Keratinocyte (primary cell): ENCODE data around the gene TMED6.

Experiments used
- EZH2 ChIP-seq: IDR thresholded peaks from one replicate; pipeline ENCODE4 v1.6.1; 2012; ENCODE audit warnings: inconsistent platforms, mild to moderate bottlenecking, low read length, moderate library complexity
- TF ChIP-seq, protein P1 (sequence below), 3 experiments: IDR thresholded peaks in 1 of 3; conservative IDR thresholded peaks in 1 of 3; optimal IDR thresholded peaks in 1 of 3; 2 replicates in 2 of 3; 3 replicates in 1 of 3; pipeline versions ENCODE3 to v1.5.1; 2011; ENCODE audit warnings: low read length in 3 of 3, mild to moderate bottlenecking in 3 of 3, moderate library complexity in 2 of 3, control low read depth in 1 of 3, inconsistent platforms in 1 of 3; ENCODE audit not compliant: insufficient read depth in 2 of 3; ENCODE audit errors: extremely low read depth in 1 of 3

DNA sequence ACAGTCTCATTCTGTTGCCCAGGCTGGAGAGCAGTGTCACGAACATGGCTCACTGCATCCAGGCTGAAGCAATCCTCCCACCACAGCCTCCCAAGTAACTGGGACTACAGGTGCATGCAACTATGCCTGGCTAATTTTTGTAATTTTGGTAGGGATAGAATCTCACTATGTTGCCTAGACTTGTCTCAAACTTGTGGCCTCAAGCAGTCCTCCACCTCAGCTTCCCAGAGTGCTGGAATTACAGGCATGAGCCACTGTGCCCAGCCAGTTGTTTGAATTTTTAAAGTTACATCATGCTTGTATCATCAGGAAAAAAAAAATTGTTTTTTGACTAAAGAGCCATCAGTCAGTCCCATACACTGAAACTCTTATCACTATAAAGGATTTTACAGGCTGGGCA is 57.5 kb downstream of the TMED6 start:
- TF ChIP-seq, protein P1, sequence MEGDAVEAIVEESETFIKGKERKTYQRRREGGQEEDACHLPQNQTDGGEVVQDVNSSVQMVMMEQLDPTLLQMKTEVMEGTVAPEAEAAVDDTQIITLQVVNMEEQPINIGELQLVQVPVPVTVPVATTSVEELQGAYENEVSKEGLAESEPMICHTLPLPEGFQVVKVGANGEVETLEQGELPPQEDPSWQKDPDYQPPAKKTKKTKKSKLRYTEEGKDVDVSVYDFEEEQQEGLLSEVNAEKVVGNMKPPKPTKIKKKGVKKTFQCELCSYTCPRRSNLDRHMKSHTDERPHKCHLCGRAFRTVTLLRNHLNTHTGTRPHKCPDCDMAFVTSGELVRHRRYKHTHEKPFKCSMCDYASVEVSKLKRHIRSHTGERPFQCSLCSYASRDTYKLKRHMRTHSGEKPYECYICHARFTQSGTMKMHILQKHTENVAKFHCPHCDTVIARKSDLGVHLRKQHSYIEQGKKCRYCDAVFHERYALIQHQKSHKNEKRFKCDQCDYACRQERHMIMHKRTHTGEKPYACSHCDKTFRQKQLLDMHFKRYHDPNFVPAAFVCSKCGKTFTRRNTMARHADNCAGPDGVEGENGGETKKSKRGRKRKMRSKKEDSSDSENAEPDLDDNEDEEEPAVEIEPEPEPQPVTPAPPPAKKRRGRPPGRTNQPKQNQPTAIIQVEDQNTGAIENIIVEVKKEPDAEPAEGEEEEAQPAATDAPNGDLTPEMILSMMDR (optimal IDR thresholded peaks at IDR 0.05 in 1 of 3, IDR thresholded peaks at IDR 0.05 in 1 of 3, conservative IDR thresholded peaks at IDR 0.05 in 1 of 3; ENCODE audit: extremely low read depth in 1 of 3, insufficient read depth in 2 of 3, low read length in 3 of 3), result no peak
- TF ChIP-seq EZH2, result no peak
